ENCODE measurements around the gene MGAM2. TPM values are rescaled to one million over a fixed set of nuclear protein-coding genes. Genes with fewer than 3 reads are reported as not detected.

The MGAM2 gene
- under 1 TPM in 6 of 7 donors, not detected in 1; 0.07 to 0.20 (median 0.12) TPM for total RNA-seq
- polyA plus RNA-seq: under 1 TPM in 1 of 2 donors, not detected in 1; 0.05 TPM
- long read RNA-seq, donor 1: 0 reads
- long read RNA-seq, donor 2: 0 reads
- long read RNA-seq, donor 3: 0 reads

GRCh38 chr7:142111499-142111898, at the start of gene MGAM2:
Gene MGAM2 (plus strand): TSS chr7:142111718. CDS start chr7:142116874, 5,156 bp downstream.
- WGBS, 3 donors: 64 to 72% (median 65%) methylated on average over 4 of the region's 4 CpGs
- Histone ChIP-seq H3K9me3 (no peaks in the 10 kb centered on the region), H3K36me3 (no peaks in the 10 kb centered on the region), H3K4me3 (no peak within 1 kb of the TSS), H3K27ac (no peak within 1 kb of the TSS), H3K27me3 (no peaks in the 10 kb centered on the region), H3K4me1 (ENCODE audit: insufficient read depth) (no peaks in the 10 kb centered on the region)
- TF ChIP-seq EP300 (IDR thresholded peaks at IDR 0.05): no peak
- no peak for TF ChIP-seq CTCF (IDR thresholded peaks at IDR 0.05)
- no peak for TF ChIP-seq POLR2A (IDR thresholded peaks at IDR 0.05)
- intact Hi-C loops (cut with DNase I): no loop called here
- no peak for DNase-seq

- Histone ChIP-seq H3K36me3 (no peaks in the 10 kb centered on the region), H3K4me1 (ENCODE audit: insufficient read depth) (no peaks in the 10 kb centered on the region), H3K9me3 (no peaks in the 10 kb centered on the region), H3K4me3 (no peak overlapping the region), H3K27ac (no peak overlapping the region), H3K27me3 (no peaks in the 10 kb centered on the region)
- intact Hi-C loops (cut with DNase I): loop anchor here in 2 of 4 donors (2.0 to 5.0 kb wide), 2 partner anchors 31 to 34 kb away; no protein-coding TSS in a partner anchor
- WGBS, 3 donors: 69 to 83% (median 75%) methylated on average over 12 of the region's 12 CpGs
- TF ChIP-seq CTCF (IDR thresholded peaks at IDR 0.05) (no peak), EP300 (IDR thresholded peaks at IDR 0.05) (no peak), POLR2A (IDR thresholded peaks at IDR 0.05) (no peak)
- no peak for DNase-seq
These were observed 47.7 kb upstream of the MGAM2 start for GRCh38 chr7:142063551-142064442.

GRCh38 chr7:142066536-142066935, 45.0 kb upstream of the MGAM2 start:
- Histone ChIP-seq H3K27me3 (no peaks in the 10 kb centered on the region), H3K4me1 (ENCODE audit: insufficient read depth) (no peaks in the 10 kb centered on the region), H3K4me3 (no peak overlapping the region), H3K27ac (no peak overlapping the region), H3K9me3 (no peaks in the 10 kb centered on the region), H3K36me3 (no peaks in the 10 kb centered on the region)
- intact Hi-C loops (cut with DNase I): no loop called here
- DNase-seq: no peak
- WGBS, 3 donors: 86 to 94% (median 94%) methylated on average over 8 of the region's 8 CpGs
- TF ChIP-seq POLR2A (IDR thresholded peaks at IDR 0.05) (no peak), CTCF (IDR thresholded peaks at IDR 0.05) (no peak), EP300 (IDR thresholded peaks at IDR 0.05) (no peak)

- Histone ChIP-seq H3K4me1 (ENCODE audit: insufficient read depth) (no peaks in the 10 kb centered on the region), H3K4me3 (no peak overlapping the region), H3K27ac (no peak overlapping the region), H3K36me3 (no peaks in the 10 kb centered on the region), H3K9me3 (no peaks in the 10 kb centered on the region), H3K27me3 (no peaks in the 10 kb centered on the region)
- WGBS, 3 donors: 93 to 94% (median 93%) methylated on average over 4 of the region's 4 CpGs
- TF ChIP-seq CTCF (IDR thresholded peaks at IDR 0.05) (no peak), POLR2A (IDR thresholded peaks at IDR 0.05) (no peak), EP300 (IDR thresholded peaks at IDR 0.05) (no peak)
- DNase-seq: no peak
- intact Hi-C loops (cut with DNase I): no loop called here
These were observed 33.8 kb upstream of the MGAM2 start for GRCh38 chr7:142077762-142078161.

Measured in ovary (tissue), 10 donors.